Liver (tissue), 9 donors: ENCODE results near the gene MUC2. TPM values are rescaled to one million over a fixed set of nuclear protein-coding genes. Genes with fewer than 3 reads are reported as not detected.

Experiments used
- DNase-seq: peaks from one replicate; pipeline ENCODE4 v3.0.0-alpha.2; 2017; ENCODE audit warnings: low spot score
- H3K27ac ChIP-seq, 2 donors: one replicate each; pipeline ENCODE4 v1.7.0; 2013; ENCODE audit warnings: inconsistent platforms in 2 of 2, low read length in 2 of 2, control low read depth in 1 of 2, low read depth in 1 of 2, mild to moderate bottlenecking in 1 of 2
- H3K27me3 ChIP-seq, 4 donors: one replicate each; pipeline versions ENCODE4 v1.6.1 to v1.7.0; 2013; ENCODE audit warnings: low read length in 3 of 4, inconsistent platforms in 1 of 4, mild to moderate bottlenecking in 1 of 4, moderate library complexity in 1 of 4; ENCODE audit not compliant: control insufficient read depth in 4 of 4, insufficient read depth in 4 of 4
- H3K36me3 ChIP-seq, 4 donors: one replicate each; pipeline versions ENCODE4 v1.6.1 to v1.7.0; 2013; ENCODE audit warnings: low read length in 3 of 4, mild to moderate bottlenecking in 3 of 4, low read depth in 1 of 4, moderate library complexity in 1 of 4; ENCODE audit not compliant: control insufficient read depth in 4 of 4, insufficient read depth in 3 of 4
- H3K4me1 ChIP-seq, 4 donors: one replicate each; pipeline versions ENCODE4 v1.6.1 to v1.7.0; 2013; ENCODE audit warnings: low read length in 3 of 4, mild to moderate bottlenecking in 3 of 4, moderate library complexity in 1 of 4; ENCODE audit not compliant: control insufficient read depth in 4 of 4, insufficient read depth in 4 of 4
- H3K4me3 ChIP-seq, 3 donors: one replicate each; pipeline versions ENCODE4 v1.6.1 to v1.7.0; 2013; ENCODE audit warnings: low read length in 3 of 3, control low read depth in 1 of 3, low read depth in 1 of 3, mild to moderate bottlenecking in 1 of 3
- H3K9ac ChIP-seq, 2 donors: one replicate each; pipeline ENCODE4 v1.7.0; 2013; ENCODE audit warnings: low read length in 2 of 2, mild to moderate bottlenecking in 2 of 2, moderate library complexity in 2 of 2, control low read depth in 1 of 2, low read depth in 1 of 2
- H3K9me3 ChIP-seq, 4 donors: one replicate each; pipeline versions ENCODE4 v1.6.1 to v1.7.0; 2013; ENCODE audit warnings: low read length in 3 of 4; ENCODE audit not compliant: control insufficient read depth in 4 of 4
- EGR1 ChIP-seq, 2 donors: IDR thresholded peaks; 2 replicates each; pipeline ENCODE4 v1.6.1; 2016 to 2018; ENCODE audit warnings: antibody characterized with exemption in 2 of 2, low read depth in 2 of 2
- FOXA1 ChIP-seq: IDR thresholded peaks from 2 replicates; pipeline ENCODE4 v1.6.1; 2016; ENCODE audit warnings: antibody characterized with exemption
- FOXA2 ChIP-seq: IDR thresholded peaks from 2 replicates; pipeline ENCODE4 v1.6.1; 2016; ENCODE audit warnings: antibody characterized with exemption
- GABPA ChIP-seq, 2 donors: IDR thresholded peaks in 1 of 2; conservative IDR thresholded peaks in 1 of 2; 2 replicates each; pipeline ENCODE4 v1.6.1; 2016; ENCODE audit warnings: antibody characterized with exemption in 2 of 2, mild to moderate bottlenecking in 1 of 2, moderate library complexity in 1 of 2
- HNF4A ChIP-seq, 2 donors: conservative IDR thresholded peaks; 2 replicates each; pipeline ENCODE4 v1.6.1; 2016; ENCODE audit warnings: antibody characterized with exemption in 2 of 2, mild to moderate bottlenecking in 2 of 2
- HNF4G ChIP-seq: IDR thresholded peaks from 2 replicates; pipeline ENCODE4 v1.6.1; 2016; ENCODE audit warnings: antibody characterized with exemption
- JUND ChIP-seq, 2 donors: IDR thresholded peaks; 2 replicates each; pipeline ENCODE4 v1.6.1; 2016; ENCODE audit warnings: antibody characterized with exemption in 2 of 2
- RAD21 ChIP-seq, 2 donors: IDR thresholded peaks; 2 replicates each; pipeline ENCODE4 v1.6.1; 2016; ENCODE audit warnings: antibody characterized with exemption in 2 of 2, mild to moderate bottlenecking in 2 of 2
- REST ChIP-seq: IDR thresholded peaks from 2 replicates; pipeline ENCODE4 v1.6.1; 2016; ENCODE audit warnings: antibody characterized with exemption, mild to moderate bottlenecking
- RXRA ChIP-seq, 2 donors: IDR thresholded peaks; 2 replicates each; pipeline ENCODE4 v1.6.1; 2017 to 2018; ENCODE audit warnings: antibody characterized with exemption in 2 of 2, mild to moderate bottlenecking in 1 of 2
- SP1 ChIP-seq: IDR thresholded peaks from 2 replicates; pipeline ENCODE4 v1.6.1; 2018; ENCODE audit warnings: antibody characterized with exemption, mild to moderate bottlenecking
- YY1 ChIP-seq: IDR thresholded peaks from 2 replicates; pipeline ENCODE4 v1.6.1; 2016; ENCODE audit warnings: antibody characterized with exemption, mild to moderate bottlenecking
- ZBTB33 ChIP-seq: IDR thresholded peaks from 2 replicates; pipeline ENCODE4 v1.6.1; 2016; ENCODE audit warnings: antibody characterized with exemption
- WGBS: extraction: QIAGEN DNeasy Blood & Tissue Kit; methylation state at CpG from one replicate; pipeline ENCODE4 v1.1.7; 2013; 5-methylcytosine and 5-hydroxymethylcytosine counted together
- polyA plus RNA-seq, 2 donors: library from polyadenylated mRNA; stranded (reverse) in 1 of 2; unstranded in 1 of 2; fragments of 200-250 nt in 1 of 2; fragments of >200 nt in 1 of 2; fragmentation: Nextera tagmentation in 1 of 2; extraction: Ambion mirVana in 1 of 2; gene quantifications; one replicate each; pipeline versions ENCODE4 v1.2.1 to v1.2.3, GENCODE V29; 2013 to 2015
- total RNA-seq, 2 donors: library from RNA; depleted of rRNA; stranded (reverse); fragments of >200 nt; gene quantifications; one replicate each; pipeline ENCODE4 v1.2.3, GENCODE V29; 2014
- TF ChIP-seq, protein P1 (sequence below): IDR thresholded peaks from 2 replicates; pipeline ENCODE4 v1.6.1; 2016; ENCODE audit warnings: antibody characterized with exemption
- donor health status: healthy.
- donor health status: healthy.
- donor health status: healthy.
- donor health status: healthy.
- donor health status: healthy.

Gene MUC2
- total and polyA plus RNA-seq, 4 donors, result under 0.01 TPM; not detected in 3

- TF ChIP-seq, protein P1, sequence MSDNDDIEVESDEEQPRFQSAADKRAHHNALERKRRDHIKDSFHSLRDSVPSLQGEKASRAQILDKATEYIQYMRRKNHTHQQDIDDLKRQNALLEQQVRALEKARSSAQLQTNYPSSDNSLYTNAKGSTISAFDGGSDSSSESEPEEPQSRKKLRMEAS, result no peak
These were observed 12.7 kb downstream of the MUC2 start (continued) for GRCh38 chr11:1087279-1087960.

DNA sequence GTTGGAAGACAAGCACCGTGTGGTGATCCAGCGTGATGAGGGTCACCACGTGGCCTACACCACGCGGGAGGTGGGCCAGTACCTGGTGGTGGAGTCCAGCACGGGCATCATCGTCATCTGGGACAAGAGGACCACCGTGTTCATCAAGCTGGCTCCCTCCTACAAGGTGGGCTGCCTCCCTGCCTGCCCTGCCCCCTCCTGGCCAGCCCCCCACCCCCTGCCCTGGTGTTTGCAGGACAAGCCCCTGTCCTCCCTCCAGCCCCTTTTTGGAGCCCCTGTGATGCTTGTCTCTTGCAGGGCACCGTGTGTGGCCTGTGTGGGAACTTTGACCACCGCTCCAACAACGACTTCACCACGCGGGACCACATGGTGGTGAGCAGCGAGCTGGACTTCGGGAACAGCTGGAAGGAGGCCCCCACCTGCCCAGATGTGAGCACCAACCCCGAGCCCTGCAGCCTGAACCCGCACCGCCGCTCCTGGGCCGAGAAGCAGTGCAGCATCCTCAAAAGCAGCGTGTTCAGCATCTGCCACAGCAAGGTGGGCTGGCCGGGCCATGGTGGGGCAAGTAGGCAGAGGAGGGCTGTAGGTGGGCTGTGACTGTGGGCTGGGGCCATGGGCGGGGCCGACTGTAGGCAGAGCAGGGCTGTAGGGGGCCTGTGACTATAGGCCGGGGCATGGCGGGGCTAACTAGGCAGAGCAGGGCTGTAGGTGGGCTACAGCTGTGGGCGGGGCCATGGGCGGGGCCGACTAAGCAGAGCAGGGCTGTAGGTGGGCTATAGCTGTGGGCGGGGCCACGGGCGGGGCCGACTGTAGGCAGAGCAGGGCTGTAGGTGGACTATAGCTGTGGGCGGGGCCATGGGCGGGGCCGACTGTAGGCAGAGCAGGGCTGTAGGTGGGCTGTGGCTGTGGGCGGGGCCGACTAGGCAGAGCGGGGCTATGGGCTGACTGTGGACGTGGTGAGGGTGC is 13.6 kb downstream of the MUC2 start:
- H3K4me3 ChIP-seq, result no peak overlapping the region
- no peak overlapping the region for H3K9ac ChIP-seq
- TF ChIP-seq FOXA1 (no peak), EGR1 (IDR thresholded peaks at IDR 0.05; ENCODE audit: low read depth in 2 of 2) (no peak), GABPA (IDR thresholded peaks at IDR 0.05 in 1 of 2, conservative IDR thresholded peaks at IDR 0.05 in 1 of 2) (no peak), REST (no peak), JUND (IDR thresholded peaks at IDR 0.05) (no peak)
- H3K27me3 ChIP-seq, result no peaks in the 10 kb centered on the region
- no peak for DNase-seq
- 89% methylated on average over 40 of the region's 40 CpGs for WGBS
- H3K4me1 ChIP-seq, result no peaks in the 10 kb centered on the region
- H3K36me3 ChIP-seq, result no peaks in the 10 kb centered on the region
- no peak overlapping the region for H3K27ac ChIP-seq
- no peaks in the 10 kb centered on the region for H3K9me3 ChIP-seq

- H3K36me3 ChIP-seq, result no peaks in the 10 kb centered on the region
- WGBS, result 93% methylated on average over 33 of the region's 33 CpGs
- H3K9me3 ChIP-seq, result no peaks in the 10 kb centered on the region
- no peak overlapping the region for H3K9ac ChIP-seq
- H3K27me3 ChIP-seq, result no peaks in the 10 kb centered on the region
- H3K4me1 ChIP-seq, result no peaks in the 10 kb centered on the region
- TF ChIP-seq GABPA (IDR thresholded peaks at IDR 0.05 in 1 of 2, conservative IDR thresholded peaks at IDR 0.05 in 1 of 2) (no peak), HNF4A (conservative IDR thresholded peaks at IDR 0.05) (no peak), SP1 (no peak), REST (no peak), RAD21 (IDR thresholded peaks at IDR 0.05) (no peak), ZBTB33 (no peak), YY1 (no peak), RXRA (IDR thresholded peaks at IDR 0.05) (no peak), EGR1 (IDR thresholded peaks at IDR 0.05; ENCODE audit: low read depth in 2 of 2) (no peak), HNF4G (no peak), FOXA2 (no peak)
- no peak overlapping the region for H3K4me3 ChIP-seq
- no peak overlapping the region for H3K27ac ChIP-seq
- no peak for DNase-seq
These were observed 14.5 kb downstream of the MUC2 start for GRCh38 chr11:1088927-1089737.
